ENCODE results near the gene EML4.

The EML4 gene

GRCh38 chr2:42246562-42246961 is 77.4 kb downstream of the EML4 start:
- WGBS, result 67% methylated on average over 1 of the region's 1 CpG
- peaks cover 28% of the 10 kb centered on the region for H3K36me3 ChIP-seq (ENCODE audit: insufficient read depth, low read length)
- no peak overlapping the region for H3K27ac ChIP-seq (ENCODE audit: low read depth, low read length)
- H3K4me1 ChIP-seq (ENCODE audit: insufficient read depth, low read length), result peaks cover 10% of the 10 kb centered on the region; the same call in 1 of the 2 replicates
- no peaks in the 10 kb centered on the region for H3K9me3 ChIP-seq (ENCODE audit: insufficient read depth, low read depth, low read length)
- no peak overlapping the region for H3K9ac ChIP-seq (ENCODE audit: low read depth, low read length)
- H3K27me3 ChIP-seq (ENCODE audit: insufficient read depth, low read length), result no peaks in the 10 kb centered on the region
- no peak overlapping the region for H3K4me3 ChIP-seq (ENCODE audit: low read length)

- Histone ChIP-seq H3K4me1 (ENCODE audit: insufficient read depth, low read length) (peaks cover 14% of the 10 kb centered on the region; the same call in 1 of the 2 replicates), H3K27ac (ENCODE audit: low read depth, low read length) (no peak overlapping the region), H3K36me3 (ENCODE audit: insufficient read depth, low read length) (peaks cover 28% of the 10 kb centered on the region), H3K9me3 (ENCODE audit: insufficient read depth, low read depth, low read length) (no peaks in the 10 kb centered on the region), H3K9ac (ENCODE audit: low read depth, low read length) (no peak overlapping the region), H3K4me3 (ENCODE audit: low read length) (no peak overlapping the region), H3K27me3 (ENCODE audit: insufficient read depth, low read length) (no peaks in the 10 kb centered on the region)
- 100% methylated on average over 1 of the region's 1 CpG for WGBS
Observed at GRCh38 chr2:42248846-42249245, 79.7 kb downstream of the EML4 start.

DNA sequence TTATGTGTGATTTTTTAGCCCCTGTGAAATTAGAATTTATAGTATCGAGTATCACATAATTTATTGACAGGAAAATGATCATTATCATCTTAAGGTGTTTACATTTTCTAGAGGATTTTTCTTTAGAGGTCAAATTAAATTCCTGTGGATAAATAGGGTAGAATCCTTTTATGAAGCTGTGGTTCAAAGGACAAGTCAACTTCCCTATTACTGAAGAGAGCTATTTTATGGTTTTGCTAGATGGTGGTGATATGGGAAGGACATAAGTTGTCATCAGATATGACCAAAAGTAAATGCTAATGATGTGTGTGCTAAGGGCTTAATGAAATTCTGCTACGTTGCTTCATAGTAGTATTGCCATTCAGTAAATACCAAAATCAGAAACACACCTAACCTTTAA is 80.1 kb downstream of the EML4 start:
- H3K36me3 ChIP-seq (ENCODE audit: insufficient read depth, low read length), result peaks cover 28% of the 10 kb centered on the region
- no peaks in the 10 kb centered on the region for H3K27me3 ChIP-seq (ENCODE audit: insufficient read depth, low read length)
- 93% methylated on average over 1 of the region's 2 CpGs for WGBS
- no peak overlapping the region for H3K4me3 ChIP-seq (ENCODE audit: low read length)
- H3K9ac ChIP-seq (ENCODE audit: low read depth, low read length), result no peak overlapping the region
- no peaks in the 10 kb centered on the region for H3K9me3 ChIP-seq (ENCODE audit: insufficient read depth, low read depth, low read length)
- H3K4me1 ChIP-seq (ENCODE audit: insufficient read depth, low read length), result peaks cover 14% of the 10 kb centered on the region; the same call in 1 of the 2 replicates
- no peak overlapping the region for H3K27ac ChIP-seq (ENCODE audit: low read depth, low read length)

GRCh38 chr2:42249887-42250286 is 80.7 kb downstream of the EML4 start:
- Histone ChIP-seq H3K4me1 (ENCODE audit: insufficient read depth, low read length) (peaks cover 14% of the 10 kb centered on the region; the same call in 1 of the 2 replicates), H3K27me3 (ENCODE audit: insufficient read depth, low read length) (no peaks in the 10 kb centered on the region), H3K4me3 (ENCODE audit: low read length) (no peak overlapping the region), H3K27ac (ENCODE audit: low read depth, low read length) (no peak overlapping the region), H3K9ac (ENCODE audit: low read depth, low read length) (no peak overlapping the region), H3K36me3 (ENCODE audit: insufficient read depth, low read length) (peaks cover 28% of the 10 kb centered on the region), H3K9me3 (ENCODE audit: insufficient read depth, low read depth, low read length) (no peaks in the 10 kb centered on the region)
- 88% methylated on average over 3 of the region's 3 CpGs for WGBS

DNA sequence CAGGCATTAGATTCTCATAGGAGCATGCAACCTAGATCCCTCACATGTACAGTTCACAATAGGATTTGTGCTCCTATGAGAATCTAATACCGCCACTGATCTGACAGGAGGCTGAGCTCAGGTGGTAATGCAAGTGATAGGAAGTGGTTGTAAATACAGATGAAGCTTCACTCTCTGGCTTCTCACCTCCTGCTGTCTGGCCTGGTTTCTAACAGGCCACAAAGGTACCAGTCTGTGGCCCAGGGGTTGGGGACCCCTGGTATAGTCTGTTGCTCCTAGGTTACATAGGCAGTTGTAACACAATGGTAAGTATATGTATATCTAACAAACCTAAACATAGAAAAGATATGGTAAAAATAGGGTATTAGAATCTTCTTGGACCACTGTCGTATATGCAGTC is 81.8 kb downstream of the EML4 start:
- WGBS, result 97% methylated on average over 2 of the region's 2 CpGs
- no peak overlapping the region for H3K9ac ChIP-seq (ENCODE audit: low read depth, low read length)
- peaks cover 22% of the 10 kb centered on the region for H3K36me3 ChIP-seq (ENCODE audit: insufficient read depth, low read length)

DNA sequence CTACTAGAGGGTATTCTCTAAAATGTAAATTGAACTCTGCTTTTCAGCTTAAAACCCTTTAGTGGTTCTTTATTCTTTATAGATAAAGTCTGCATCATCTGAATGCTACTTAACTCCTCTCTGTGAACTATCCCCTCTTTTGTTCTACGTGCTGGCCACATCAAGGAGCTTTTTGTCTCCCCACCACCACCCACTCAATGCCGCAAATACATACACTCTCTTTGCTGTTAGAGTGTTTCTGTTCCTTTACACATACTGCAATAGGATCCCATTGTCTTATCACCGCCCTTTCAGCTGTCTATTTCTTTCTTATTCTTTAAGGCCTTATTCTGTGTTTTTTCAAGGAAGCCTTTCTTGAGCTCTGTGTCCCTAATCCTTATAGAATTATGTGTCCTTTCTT is 83.3 kb downstream of the EML4 start:
- Histone ChIP-seq H3K9ac (ENCODE audit: low read depth, low read length) (no peak overlapping the region), H3K4me1 (ENCODE audit: insufficient read depth, low read length) (peaks cover 14% of the 10 kb centered on the region; the same call in 1 of the 2 replicates), H3K4me3 (ENCODE audit: low read length) (no peak overlapping the region), H3K27ac (ENCODE audit: low read depth, low read length) (no peak overlapping the region), H3K9me3 (ENCODE audit: insufficient read depth, low read depth, low read length) (no peaks in the 10 kb centered on the region), H3K36me3 (ENCODE audit: insufficient read depth, low read length) (peaks cover 16% of the 10 kb centered on the region; the same call in 1 of the 2 replicates), H3K27me3 (ENCODE audit: insufficient read depth, low read length) (no peaks in the 10 kb centered on the region)
- 60% methylated on average over 3 of the region's 3 CpGs for WGBS

More for the DNA sequence above, 81.8 kb downstream of the EML4 start:
- Histone ChIP-seq H3K9me3 (ENCODE audit: insufficient read depth, low read depth, low read length) (no peaks in the 10 kb centered on the region), H3K4me3 (ENCODE audit: low read length) (no peak overlapping the region), H3K27me3 (ENCODE audit: insufficient read depth, low read length) (no peaks in the 10 kb centered on the region), H3K27ac (ENCODE audit: low read depth, low read length) (no peak overlapping the region), H3K4me1 (ENCODE audit: insufficient read depth, low read length) (peaks cover 14% of the 10 kb centered on the region; the same call in 1 of the 2 replicates)

DNA sequence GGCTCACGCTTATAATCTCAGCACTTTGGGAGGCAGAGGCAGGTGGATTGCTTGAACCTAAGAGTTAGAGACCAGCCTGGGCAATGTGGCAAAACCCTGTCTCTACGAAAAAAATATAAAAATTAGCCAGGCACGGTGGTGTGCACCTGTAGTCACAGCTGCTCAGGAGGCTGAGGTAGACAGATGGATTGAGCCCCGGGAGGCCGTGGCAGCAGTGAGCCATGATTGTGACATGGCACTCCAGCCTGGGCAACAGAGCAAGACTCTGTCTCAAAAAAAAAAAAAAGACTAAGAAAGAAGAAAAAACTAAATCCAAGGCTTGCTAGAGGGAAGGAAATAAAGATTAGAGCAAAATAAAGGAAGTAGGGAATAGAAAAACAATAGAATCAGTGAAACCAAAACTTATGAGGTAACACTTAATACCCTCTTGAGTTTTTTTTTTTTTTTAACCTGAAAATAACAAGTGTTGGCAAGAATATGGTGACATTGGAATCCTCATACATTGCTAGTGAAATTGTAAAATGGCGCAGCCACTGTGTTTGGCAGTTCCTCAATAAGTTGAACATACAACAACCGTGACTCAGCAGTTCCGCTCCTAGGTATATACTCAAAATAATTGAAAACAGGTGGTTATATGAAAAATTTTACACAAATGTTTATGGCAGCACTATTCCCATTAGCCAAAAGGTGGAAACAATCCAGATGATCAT is 85.2 kb downstream of the EML4 start:
- Histone ChIP-seq H3K9ac (ENCODE audit: low read depth, low read length) (no peak overlapping the region), H3K9me3 (ENCODE audit: insufficient read depth, low read depth, low read length) (no peaks in the 10 kb centered on the region), H3K4me1 (ENCODE audit: insufficient read depth, low read length) (peaks cover 12% of the 10 kb centered on the region; the same call in 1 of the 2 replicates), H3K27ac (ENCODE audit: low read depth, low read length) (no peak overlapping the region), H3K4me3 (ENCODE audit: low read length) (no peak overlapping the region), H3K36me3 (ENCODE audit: insufficient read depth, low read length) (peaks cover 25% of the 10 kb centered on the region; the same call in 1 of the 2 replicates), H3K27me3 (ENCODE audit: insufficient read depth, low read length) (no peaks in the 10 kb centered on the region)
- 94% methylated on average over 8 of the region's 8 CpGs for WGBS

DNA sequence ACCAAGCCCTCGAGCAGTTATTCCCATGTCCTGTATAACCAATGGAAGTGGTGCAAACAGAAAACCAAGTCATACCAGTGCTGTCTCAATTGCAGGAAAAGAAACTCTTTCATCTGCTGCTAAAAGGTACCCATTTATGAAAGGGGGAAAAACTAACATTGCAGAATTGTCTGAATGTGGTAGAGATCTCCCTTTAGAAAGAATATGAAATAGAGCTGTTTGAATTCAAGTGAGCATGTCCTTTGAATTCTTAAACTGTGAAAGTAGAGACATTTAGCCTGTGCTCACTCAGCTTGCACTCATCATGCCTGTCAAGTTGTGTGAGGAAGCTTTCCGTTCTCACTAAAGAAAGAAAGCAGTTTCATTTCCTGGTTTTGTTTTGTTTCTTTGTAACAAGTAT is 87.4 kb downstream of the EML4 start:
- Histone ChIP-seq H3K9ac (ENCODE audit: low read depth, low read length) (no peak overlapping the region), H3K27ac (ENCODE audit: low read depth, low read length) (no peak overlapping the region), H3K36me3 (ENCODE audit: insufficient read depth, low read length) (peaks cover 28% of the 10 kb centered on the region), H3K9me3 (ENCODE audit: insufficient read depth, low read depth, low read length) (no peaks in the 10 kb centered on the region), H3K4me3 (ENCODE audit: low read length) (no peak overlapping the region), H3K4me1 (ENCODE audit: insufficient read depth, low read length) (peaks cover 5% of the 10 kb centered on the region; the same call in 1 of the 2 replicates), H3K27me3 (ENCODE audit: insufficient read depth, low read length) (no peaks in the 10 kb centered on the region)
- WGBS, result 100% methylated on average over 2 of the region's 2 CpGs

GRCh38 chr2:42261518-42262195 is 92.5 kb downstream of the EML4 start:
- Histone ChIP-seq H3K4me3 (ENCODE audit: low read length) (no peak overlapping the region), H3K36me3 (ENCODE audit: insufficient read depth, low read length) (peaks cover 60% of the 10 kb centered on the region), H3K9me3 (ENCODE audit: insufficient read depth, low read depth, low read length) (no peaks in the 10 kb centered on the region), H3K27ac (ENCODE audit: low read depth, low read length) (no peak overlapping the region), H3K9ac (ENCODE audit: low read depth, low read length) (no peak overlapping the region), H3K27me3 (ENCODE audit: insufficient read depth, low read length) (no peaks in the 10 kb centered on the region), H3K4me1 (ENCODE audit: insufficient read depth, low read length) (no peaks in the 10 kb centered on the region)
- WGBS, result 98% methylated on average over 2 of the region's 3 CpGs

- WGBS, result 95% methylated on average over 4 of the region's 4 CpGs
- Histone ChIP-seq H3K9ac (ENCODE audit: low read depth, low read length) (no peak overlapping the region), H3K36me3 (ENCODE audit: insufficient read depth, low read length) (peaks cover 53% of the 10 kb centered on the region), H3K4me3 (ENCODE audit: low read length) (no peak overlapping the region), H3K9me3 (ENCODE audit: insufficient read depth, low read depth, low read length) (no peaks in the 10 kb centered on the region), H3K27ac (ENCODE audit: low read depth, low read length) (no peak overlapping the region), H3K27me3 (ENCODE audit: insufficient read depth, low read length) (no peaks in the 10 kb centered on the region), H3K4me1 (ENCODE audit: insufficient read depth, low read length) (no peaks in the 10 kb centered on the region)
Observed at GRCh38 chr2:42266236-42266635, 97.1 kb downstream of the EML4 start.

DNA sequence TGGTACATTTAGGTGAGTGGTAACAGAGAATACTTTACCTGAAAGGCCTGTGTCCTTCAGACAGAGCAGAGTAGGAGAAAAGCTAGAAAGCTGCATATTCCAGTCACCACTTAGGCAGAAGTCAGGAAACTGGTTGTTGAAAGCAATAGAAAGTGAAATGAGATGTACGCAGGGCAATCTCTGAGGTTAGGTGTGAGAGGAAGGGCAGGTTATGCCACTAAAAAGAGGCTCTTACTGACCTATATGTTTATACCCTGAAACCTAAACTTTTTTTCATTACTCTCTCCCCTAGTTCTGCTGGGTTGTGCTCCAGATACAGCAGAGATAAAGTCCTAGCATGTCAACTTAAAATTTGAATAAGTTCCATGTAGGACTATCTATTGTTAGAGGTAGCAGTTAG is 98.4 kb downstream of the EML4 start:
- WGBS, result 93% methylated on average over 1 of the region's 1 CpG
- Histone ChIP-seq H3K4me1 (ENCODE audit: insufficient read depth, low read length) (no peaks in the 10 kb centered on the region), H3K4me3 (ENCODE audit: low read length) (no peak overlapping the region), H3K27ac (ENCODE audit: low read depth, low read length) (no peak overlapping the region), H3K27me3 (ENCODE audit: insufficient read depth, low read length) (no peaks in the 10 kb centered on the region), H3K9me3 (ENCODE audit: insufficient read depth, low read depth, low read length) (no peaks in the 10 kb centered on the region), H3K9ac (ENCODE audit: low read depth, low read length) (no peak overlapping the region), H3K36me3 (ENCODE audit: insufficient read depth, low read length) (peaks cover 41% of the 10 kb centered on the region; the same call in 1 of the 2 replicates)

All from HUES64 (cell line).